Right forelimb (tissue), 1 donor: ENCODE results near the gene VAPB.

ENCODE experiments used
- DNase-seq: peaks from one replicate; pipeline ENCODE4 v3.0.0-alpha.2; 2018

Gene VAPB

GRCh38 chr20:58438970-58439808 is 50.2 kb downstream of the VAPB start:
- DNase-seq = no peak

- no peak for DNase-seq
Measured at GRCh38 chr20:58440021-58440767, 51.2 kb downstream of the VAPB start.

DNA sequence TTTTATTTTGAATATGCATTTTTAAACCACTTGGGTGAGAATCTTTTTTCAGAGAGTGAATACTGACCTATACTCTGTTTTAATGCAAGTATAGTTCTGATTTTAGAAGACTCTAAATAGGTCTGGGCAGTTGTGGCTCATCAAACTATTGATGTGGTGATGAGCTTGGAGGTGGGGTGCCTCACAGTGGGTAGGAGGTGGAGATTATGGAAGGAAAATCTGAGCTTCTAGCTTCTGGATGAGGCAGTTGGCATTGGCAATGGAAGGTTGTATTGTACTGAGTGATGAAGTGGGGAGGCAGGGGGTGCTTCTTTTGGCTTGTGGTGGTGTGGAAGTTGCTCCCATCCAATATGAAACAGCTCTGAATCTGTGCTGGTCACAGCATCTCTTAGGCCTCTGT is 52.7 kb downstream of the VAPB start:
- DNase-seq = no peak

GRCh38 chr20:58444746-58445255 is 55.8 kb downstream of the VAPB start:
- no peak for DNase-seq

DNA sequence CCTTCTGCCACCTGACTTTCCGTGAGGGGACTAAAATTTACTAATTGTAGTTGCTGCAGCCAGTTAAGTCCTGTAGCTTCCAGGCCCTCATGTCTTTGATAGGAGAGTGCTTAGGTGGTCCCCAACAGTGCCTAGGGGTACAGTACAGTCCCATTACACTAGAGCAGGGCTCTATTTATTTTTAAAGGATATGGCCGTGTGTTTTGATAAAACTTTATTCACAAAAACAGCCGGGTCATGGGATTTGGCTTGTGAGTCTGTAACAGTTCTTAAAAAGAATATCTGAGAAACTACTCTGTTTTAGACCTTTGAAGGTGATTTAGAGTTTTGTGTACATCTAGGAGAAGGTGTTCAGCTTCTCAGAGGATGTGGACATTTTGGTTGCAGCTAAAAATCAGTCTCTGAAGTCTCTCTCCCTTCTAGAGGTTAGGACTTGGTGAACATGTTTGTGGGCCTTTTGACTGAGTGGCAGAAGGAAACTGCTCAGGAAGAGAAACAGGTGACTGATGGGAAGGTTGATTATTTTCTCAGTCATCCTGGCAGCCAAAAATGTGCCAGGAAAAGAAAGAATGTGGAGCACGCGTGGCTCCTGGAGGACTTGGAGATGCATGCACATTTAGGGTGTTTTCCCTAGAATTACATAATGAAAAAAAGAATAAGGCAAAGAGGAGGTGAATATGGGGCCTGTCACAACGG is 57.4 kb downstream of the VAPB start:
- DNase-seq = no peak

GRCh38 chr20:58446960-58447265 is 57.9 kb downstream of the VAPB start:
- DNase-seq = no peak

DNA sequence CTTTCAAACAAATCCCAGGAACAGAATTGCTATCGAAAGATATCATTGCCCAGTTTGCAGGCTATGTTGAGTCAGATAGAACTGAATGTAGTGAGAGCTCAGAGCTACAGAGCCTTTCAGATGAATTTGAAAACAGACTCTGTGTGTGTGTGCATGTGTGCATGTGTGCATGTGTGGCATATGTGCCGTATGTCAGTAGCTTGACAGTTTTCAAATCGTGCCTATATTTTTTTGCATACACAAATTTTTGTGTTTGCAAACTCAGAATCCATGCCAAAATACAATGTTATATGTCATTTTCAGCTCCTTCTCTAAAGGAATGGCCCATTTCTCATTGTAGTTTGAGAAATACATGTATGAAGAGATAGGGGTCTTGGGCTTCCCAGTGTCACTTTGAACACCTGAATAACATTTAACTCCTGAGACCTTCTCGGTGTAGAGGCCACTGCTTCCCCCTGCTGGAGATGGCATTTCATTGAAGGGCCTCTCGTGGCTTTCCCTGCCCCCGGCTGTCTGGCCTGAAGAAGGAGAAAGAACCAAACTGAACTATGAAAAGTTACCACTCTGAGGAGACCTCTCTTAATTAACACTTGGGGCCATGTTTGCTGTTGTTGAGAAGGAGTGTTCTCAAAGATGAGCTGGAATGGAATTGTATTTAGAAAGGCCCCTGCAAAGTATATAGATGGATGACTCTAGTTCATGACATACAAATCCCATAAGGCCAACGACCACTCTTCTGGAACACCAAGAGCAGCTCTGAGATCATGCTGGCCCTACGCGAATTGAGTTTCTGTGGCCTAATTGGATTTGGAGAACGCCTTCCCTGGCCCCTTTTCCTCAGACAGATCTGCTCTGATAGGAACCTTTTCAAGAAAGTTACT is 58.7 kb downstream of the VAPB start:
- no peak for DNase-seq

DNA sequence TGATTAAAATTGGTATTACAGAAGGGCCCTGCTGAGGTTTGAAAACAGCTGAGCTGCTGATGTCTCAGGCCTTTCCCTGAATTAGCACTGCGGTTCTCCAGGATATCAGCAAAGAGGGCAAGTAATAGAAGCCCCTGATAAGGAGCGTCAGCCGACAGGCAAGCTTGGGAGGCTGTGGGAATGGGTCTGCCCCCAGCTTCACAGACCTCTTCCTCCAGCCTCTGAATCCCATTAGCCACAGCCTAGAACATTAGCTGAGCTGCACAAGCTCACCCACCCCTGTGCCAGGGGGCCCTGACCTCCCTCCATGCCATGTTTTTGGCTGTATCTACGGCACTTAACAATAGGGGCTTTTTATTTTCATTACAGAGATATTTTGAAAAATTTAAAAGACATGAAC is 59.9 kb downstream of the VAPB start:
- DNase-seq = no peak

GRCh38 chr20:58449681-58450221 is 60.7 kb downstream of the VAPB start:
- DNase-seq = no peak

GRCh38 chr20:58450254-58450653 is 61.2 kb downstream of the VAPB start:
- DNase-seq = no peak

GRCh38 chr20:58452667-58453255 is 63.7 kb downstream of the VAPB start:
- no peak for DNase-seq

GRCh38 chr20:58453391-58453790 is 64.4 kb downstream of the VAPB start:
- no peak for DNase-seq

GRCh38 chr20:58454460-58454859 is 65.4 kb downstream of the VAPB start:
- DNase-seq = no peak

- no peak for DNase-seq
Measured at GRCh38 chr20:58457083-58457695, 68.2 kb downstream of the VAPB start.

- no peak for DNase-seq
Measured at GRCh38 chr20:58458342-58459057, 69.5 kb downstream of the VAPB start.

- no peak for DNase-seq
Measured at GRCh38 chr20:58459058-58459750, 70.2 kb downstream of the VAPB start.

GRCh38 chr20:58461104-58461503 is 72.1 kb downstream of the VAPB start:
- DNase-seq = no peak

DNA sequence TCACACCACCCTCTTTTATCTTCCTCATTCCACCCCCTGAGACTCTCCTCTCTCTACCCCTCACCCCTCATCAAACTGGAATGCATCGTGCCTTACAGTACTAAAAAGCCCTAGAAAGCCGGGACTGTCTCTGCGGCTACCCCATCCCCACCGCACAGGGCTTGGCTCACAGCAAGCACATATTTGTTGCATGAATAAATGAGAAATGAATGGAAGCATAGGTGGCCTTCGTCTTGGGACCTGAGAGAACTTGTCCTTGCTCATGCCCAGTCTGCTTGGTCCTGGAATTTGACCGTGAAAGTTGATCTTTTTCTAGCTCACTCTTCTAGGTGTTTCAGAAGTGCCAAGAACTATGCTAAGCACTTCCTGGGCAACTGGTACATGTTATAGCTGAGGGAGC is 72.9 kb downstream of the VAPB start:
- no peak for DNase-seq

DNA sequence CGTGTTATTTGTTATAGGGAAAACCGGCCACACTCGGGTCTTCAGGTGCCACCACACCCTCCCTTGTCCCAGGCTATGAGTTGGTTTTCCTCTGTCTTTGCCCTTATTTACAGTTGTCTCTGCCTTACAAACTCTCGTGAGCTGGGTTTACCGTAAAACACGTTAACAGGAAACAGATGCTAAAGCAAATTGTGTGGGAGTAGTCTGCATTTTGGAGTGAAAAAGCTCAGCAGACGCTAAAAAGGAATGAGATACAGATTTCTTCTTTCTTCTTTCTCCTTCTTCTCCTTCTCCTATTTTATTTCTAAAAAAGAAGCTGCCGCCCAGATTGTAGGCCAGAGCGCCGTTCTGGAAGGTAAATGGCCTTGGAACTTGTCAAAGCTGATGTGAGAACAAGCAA is 74.2 kb downstream of the VAPB start:
- DNase-seq = no peak

- no peak for DNase-seq
Measured at GRCh38 chr20:58464838-58465237, 75.8 kb downstream of the VAPB start.
